Retinal pigment epithelial cell (primary cell): ENCODE results near the gene TRAF2.
"Not testable (repeated sequence)": the region's sequence is repeated elsewhere in the genome, so short reads cannot be mapped to it uniquely, and the experiment has no call there.

Experiments used
- DNase-seq: peaks from one replicate; pipeline ENCODE4 v3.0.0-alpha.2; 2010; ENCODE audit warnings: low read depth
- H3K4me3 ChIP-seq: 2 replicates; pipeline ENCODE4 v1.5.1; 2011; ENCODE audit warnings: mild to moderate bottlenecking, low read length, control low read depth, moderate library complexity
- CTCF ChIP-seq: conservative IDR thresholded peaks from 2 replicates; pipeline ENCODE4 v1.5.1; 2011; ENCODE audit warnings: low read depth, low read length, control low read depth, inconsistent platforms

TRAF2 gene

GRCh38 chr9:136840877-136841645 lies 45.3 kb upstream of the TRAF2 start:
- no peak overlapping the region for H3K4me3 ChIP-seq
- no peak for TF ChIP-seq CTCF
- no peak for DNase-seq

- not testable (repeated sequence) for DNase-seq, H3K4me3 ChIP-seq
These were observed 44.5 kb upstream of the TRAF2 start for GRCh38 chr9:136841646-136842379.

GRCh38 chr9:136842380-136842948 lies 43.9 kb upstream of the TRAF2 start, which contains the start of gene AJM1:
TSS of gene AJM1 (plus strand) at chr9:136842478. CDS start at chr9:136844415, 1,937 bp downstream.
- H3K4me3 ChIP-seq, result peak within 1 kb of the TSS; percentile 37
- DNase-seq, result not testable (repeated sequence)
- TF ChIP-seq CTCF, result peak; percentile 84

GRCh38 chr9:136843159-136843800 lies 43.0 kb upstream of the TRAF2 start:
- not testable (repeated sequence) for DNase-seq, H3K4me3 ChIP-seq

GRCh38 chr9:136843801-136844740 lies 42.2 kb upstream of the TRAF2 start:
- peak; percentile 39 for TF ChIP-seq CTCF
- not testable (repeated sequence) for DNase-seq, H3K4me3 ChIP-seq

GRCh38 chr9:136844761-136845464 lies 41.4 kb upstream of the TRAF2 start:
- no peak for TF ChIP-seq CTCF
- no peak for DNase-seq

More at GRCh38 chr9:136844761-136845464, 41.4 kb upstream of the TRAF2 start:
- no peak overlapping the region for H3K4me3 ChIP-seq
